GM12873 (cell line): ENCODE results near the gene DDX10.

Experiments used
- CTCF ChIP-seq: IDR thresholded peaks from 2 replicates; pipeline ENCODE4 v1.5.1; 2012; ENCODE audit warnings: low read depth, mild to moderate bottlenecking, moderate library complexity, low read length, control low read depth; ENCODE audit not compliant: insufficient read depth; ENCODE audit errors: missing control alignments

Gene DDX10

GRCh38 chr11:108909921-108910320 lies 245.1 kb downstream of the DDX10 start:
- TF ChIP-seq CTCF = no peak

- TF ChIP-seq CTCF = no peak
Observed at GRCh38 chr11:108912581-108912980, 247.7 kb downstream of the DDX10 start.

GRCh38 chr11:108913204-108913603 lies 248.3 kb downstream of the DDX10 start:
- TF ChIP-seq CTCF = no peak

- no peak for TF ChIP-seq CTCF
Observed at GRCh38 chr11:108914211-108914610, 249.3 kb downstream of the DDX10 start.

- TF ChIP-seq CTCF = no peak
Observed at GRCh38 chr11:108914981-108915380, 250.1 kb downstream of the DDX10 start.

- TF ChIP-seq CTCF = no peak
Observed at GRCh38 chr11:108915666-108916065, 250.8 kb downstream of the DDX10 start.

- TF ChIP-seq CTCF = no peak
Observed at GRCh38 chr11:108916290-108916689, 251.4 kb downstream of the DDX10 start.

- TF ChIP-seq CTCF = no peak
Observed at GRCh38 chr11:108916935-108917334, 252.1 kb downstream of the DDX10 start.
